ENCODE data around the gene MTNR1B. TPM values are rescaled to one million over a fixed set of nuclear protein-coding genes. Genes with fewer than 3 reads are reported as not detected.

The MTNR1B gene
- total and polyA plus RNA-seq, 2 experiments from 2014 or later = not detected

GRCh38 chr11:92962446-92962845 is 7.0 kb upstream of the MTNR1B start:
- Histone ChIP-seq H3K27me3 (replicated peaks; ENCODE audit: insufficient read depth) (peaks cover 37% of the 10 kb centered on the region), H3K9ac (no peak overlapping the region), H3K4me1 (ENCODE audit: insufficient read depth) (no peaks in the 10 kb centered on the region), H2AFZ (no peak overlapping the region), H3K4me2 (ENCODE audit: unreplicated experiment) (no peak overlapping the region), H3K27ac (no peak overlapping the region), H4K20me1 (ENCODE audit: insufficient read depth) (no peaks in the 10 kb centered on the region), H3F3A (ENCODE audit: insufficient read depth) (no peaks in the 10 kb centered on the region), H3K79me2 (ENCODE audit: insufficient read depth) (no peaks in the 10 kb centered on the region), H3K9me2 (ENCODE audit: insufficient read depth) (no peaks in the 10 kb centered on the region), H3K36me3 (ENCODE audit: low read depth) (no peaks in the 10 kb centered on the region), H3K4me3 (no peak overlapping the region), H3K9me3 (ENCODE audit: low read depth) (no peaks in the 10 kb centered on the region)
- 33 to 40% methylated on average over 1 of the region's 1 CpG for WGBS, 2 experiments (ENCODE audit: low coverage in 1 of 2, low lambda C conversion rate in 2 of 2, missing lambda C conversion rate in 2 of 2)
- in situ Hi-C loops (cut with MboI) = no loop called here
- TF ChIP-seq EZH2phosphoT487 (IDR thresholded peaks at IDR 0.05; ENCODE audit: insufficient read depth, low read depth) (no peak), EZH2 (IDR thresholded peaks at IDR 0.05; ENCODE audit: insufficient read depth, poor library complexity, severe bottlenecking) (no peak)
- no peak for DNase-seq

- DNase-seq = peak; percentile 12
- H3K9me2 ChIP-seq (ENCODE audit: insufficient read depth) = no peaks in the 10 kb centered on the region
- no peaks in the 10 kb centered on the region for H3F3A ChIP-seq (ENCODE audit: insufficient read depth)
- H3K27ac ChIP-seq = no peak overlapping the region
- H2AFZ ChIP-seq = no peak overlapping the region
- no peak overlapping the region for H3K4me2 ChIP-seq (ENCODE audit: unreplicated experiment)
- H3K36me3 ChIP-seq (ENCODE audit: low read depth) = no peaks in the 10 kb centered on the region
- H3K9me3 ChIP-seq (ENCODE audit: low read depth) = no peaks in the 10 kb centered on the region
- no peaks in the 10 kb centered on the region for H4K20me1 ChIP-seq (ENCODE audit: insufficient read depth)
- no peaks in the 10 kb centered on the region for H3K4me1 ChIP-seq (ENCODE audit: insufficient read depth)
- in situ Hi-C loops (cut with MboI) = no loop called here
- TF ChIP-seq EZH2 (IDR thresholded peaks at IDR 0.05; ENCODE audit: insufficient read depth, poor library complexity, severe bottlenecking) = no peak
- TF ChIP-seq EZH2phosphoT487 (IDR thresholded peaks at IDR 0.05; ENCODE audit: insufficient read depth, low read depth) = no peak
- no peak overlapping the region for H3K9ac ChIP-seq
- H3K27me3 ChIP-seq (replicated peaks; ENCODE audit: insufficient read depth) = peaks cover 38% of the 10 kb centered on the region
- no peak overlapping the region for H3K4me3 ChIP-seq
- WGBS, 2 experiments (ENCODE audit: low coverage in 1 of 2, low lambda C conversion rate in 2 of 2, missing lambda C conversion rate in 2 of 2) = 30 to 37% methylated on average over 8 of the region's 8 CpGs
- H3K79me2 ChIP-seq (ENCODE audit: insufficient read depth) = no peaks in the 10 kb centered on the region
Measured at GRCh38 chr11:92964471-92964870, 5.0 kb upstream of the MTNR1B start.

- H3K9me3 ChIP-seq (ENCODE audit: low read depth) = no peaks in the 10 kb centered on the region
- H3K4me3 ChIP-seq = no peak overlapping the region
- H3K4me2 ChIP-seq (ENCODE audit: unreplicated experiment) = no peak overlapping the region
- WGBS, 2 experiments (ENCODE audit: low coverage in 1 of 2, low lambda C conversion rate in 2 of 2, missing lambda C conversion rate in 2 of 2) = 23% methylated on average over 2 of the region's 2 CpGs
- H3K79me2 ChIP-seq (ENCODE audit: insufficient read depth) = no peaks in the 10 kb centered on the region
- TF ChIP-seq EZH2phosphoT487 (IDR thresholded peaks at IDR 0.05; ENCODE audit: insufficient read depth, low read depth) (no peak), EZH2 (IDR thresholded peaks at IDR 0.05; ENCODE audit: insufficient read depth, poor library complexity, severe bottlenecking) (no peak)
- no peaks in the 10 kb centered on the region for H4K20me1 ChIP-seq (ENCODE audit: insufficient read depth)
- no peak overlapping the region for H3K9ac ChIP-seq
- no peak overlapping the region for H2AFZ ChIP-seq
- H3K27me3 ChIP-seq (replicated peaks; ENCODE audit: insufficient read depth) = peaks cover 41% of the 10 kb centered on the region
- H3F3A ChIP-seq (ENCODE audit: insufficient read depth) = no peaks in the 10 kb centered on the region
- no peaks in the 10 kb centered on the region for H3K9me2 ChIP-seq (ENCODE audit: insufficient read depth)
- no peak for DNase-seq
- in situ Hi-C loops (cut with MboI) = no loop called here
- no peak overlapping the region for H3K27ac ChIP-seq
- H3K36me3 ChIP-seq (ENCODE audit: low read depth) = no peaks in the 10 kb centered on the region
- H3K4me1 ChIP-seq (ENCODE audit: insufficient read depth) = no peaks in the 10 kb centered on the region
Measured at GRCh38 chr11:92965196-92965595, 4.3 kb upstream of the MTNR1B start.

GRCh38 chr11:92967178-92967577 is 2.3 kb upstream of the MTNR1B start:
- no peak overlapping the region for H3K27ac ChIP-seq
- WGBS, 2 experiments (ENCODE audit: low coverage in 1 of 2, low lambda C conversion rate in 2 of 2, missing lambda C conversion rate in 2 of 2) = 17 to 29% methylated on average over 2 of the region's 2 CpGs
- no peak overlapping the region for H2AFZ ChIP-seq
- H3K4me1 ChIP-seq (ENCODE audit: insufficient read depth) = no peaks in the 10 kb centered on the region
- H3K36me3 ChIP-seq (ENCODE audit: low read depth) = no peaks in the 10 kb centered on the region
- peaks cover 50% of the 10 kb centered on the region for H3K27me3 ChIP-seq (replicated peaks; ENCODE audit: insufficient read depth)
- no peaks in the 10 kb centered on the region for H3F3A ChIP-seq (ENCODE audit: insufficient read depth)
- no peak for TF ChIP-seq EZH2phosphoT487 (IDR thresholded peaks at IDR 0.05; ENCODE audit: insufficient read depth, low read depth)
- TF ChIP-seq EZH2 (IDR thresholded peaks at IDR 0.05; ENCODE audit: insufficient read depth, poor library complexity, severe bottlenecking) = no peak
- no peak overlapping the region for H3K4me2 ChIP-seq (ENCODE audit: unreplicated experiment)
- DNase-seq = no peak
- H3K9ac ChIP-seq = no peak overlapping the region
- no peaks in the 10 kb centered on the region for H3K79me2 ChIP-seq (ENCODE audit: insufficient read depth)
- H4K20me1 ChIP-seq (ENCODE audit: insufficient read depth) = no peaks in the 10 kb centered on the region
- H3K9me2 ChIP-seq (ENCODE audit: insufficient read depth) = no peaks in the 10 kb centered on the region
- no peak overlapping the region for H3K4me3 ChIP-seq
- H3K9me3 ChIP-seq (ENCODE audit: low read depth) = no peaks in the 10 kb centered on the region
- in situ Hi-C loops (cut with MboI) = no loop called here

DNA sequence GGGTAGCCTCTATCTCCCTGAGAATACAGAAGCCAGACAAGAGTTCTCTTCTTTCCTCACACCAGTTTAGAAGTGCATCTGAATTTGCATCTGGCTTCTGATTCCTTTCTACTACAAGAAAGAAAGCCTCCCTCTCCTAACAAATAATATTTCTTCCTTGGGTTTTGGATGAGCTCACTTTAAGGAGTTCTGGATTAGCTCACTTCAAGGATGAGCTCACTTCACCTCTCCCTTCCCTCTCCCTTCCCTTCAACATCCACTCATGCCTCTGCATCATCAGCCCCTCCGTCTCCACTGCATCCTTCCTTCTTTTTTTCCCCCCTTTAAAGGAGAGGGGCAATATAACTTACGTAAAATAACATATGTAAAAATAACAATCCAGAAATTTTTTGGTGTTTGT is 1.6 kb upstream of the MTNR1B start:
- TF ChIP-seq EZH2phosphoT487 (IDR thresholded peaks at IDR 0.05; ENCODE audit: insufficient read depth, low read depth) = no peak
- no peak for TF ChIP-seq EZH2 (IDR thresholded peaks at IDR 0.05; ENCODE audit: insufficient read depth, poor library complexity, severe bottlenecking)
- in situ Hi-C loops (cut with MboI) = no loop called here
- Histone ChIP-seq H3K27ac (no peak overlapping the region), H3K9me2 (ENCODE audit: insufficient read depth) (no peaks in the 10 kb centered on the region), H3K79me2 (ENCODE audit: insufficient read depth) (no peaks in the 10 kb centered on the region), H3K4me3 (no peak overlapping the region), H3K36me3 (ENCODE audit: low read depth) (no peaks in the 10 kb centered on the region), H3K4me1 (ENCODE audit: insufficient read depth) (no peaks in the 10 kb centered on the region), H3K4me2 (ENCODE audit: unreplicated experiment) (no peak overlapping the region), H4K20me1 (ENCODE audit: insufficient read depth) (no peaks in the 10 kb centered on the region), H3F3A (ENCODE audit: insufficient read depth) (no peaks in the 10 kb centered on the region), H3K27me3 (replicated peaks; ENCODE audit: insufficient read depth) (peaks cover 50% of the 10 kb centered on the region), H3K9me3 (ENCODE audit: low read depth) (no peaks in the 10 kb centered on the region), H3K9ac (no peak overlapping the region), H2AFZ (no peak overlapping the region)
- peak; percentile 4 for DNase-seq
- WGBS, 2 experiments (ENCODE audit: low coverage in 1 of 2, low lambda C conversion rate in 2 of 2, missing lambda C conversion rate in 2 of 2) = 15 to 21% methylated on average over 2 of the region's 2 CpGs
